ENCODE data around the gene DDA1. TPM values are rescaled to one million over a fixed set of nuclear protein-coding genes. Genes with fewer than 3 reads are reported as not detected.
A peak's percentile ranks its signal among the peaks of the same experiment; 100 is the strongest.
"Not testable (repeated sequence)": the region's sequence is repeated elsewhere in the genome, so short reads cannot be mapped to it uniquely, and the experiment has no call there.

Gene DDA1
- 29.3 TPM for polyA plus RNA-seq (ENCODE audit: insufficient read length)
- long read RNA-seq, donor 1, full-length matches to known transcripts = 47 of 47 reads
- long read RNA-seq, donor 1, partial matches to known transcripts = 0 of 47 reads
- long read RNA-seq, donor 1, other reads (novel, unspliced or antisense) = 0 of 47 reads
- long read RNA-seq, donor 2, full-length matches to known transcripts = 32 of 64 reads
- long read RNA-seq, donor 2, partial matches to known transcripts = 32 of 64 reads
- long read RNA-seq, donor 2, other reads (novel, unspliced or antisense) = 0 of 64 reads
- long read RNA-seq, donor 3, full-length matches to known transcripts = 31 of 31 reads
- long read RNA-seq, donor 3, partial matches to known transcripts = 0 of 31 reads
- long read RNA-seq, donor 3, other reads (novel, unspliced or antisense) = 0 of 31 reads
- long read RNA-seq, donor 4, full-length matches to known transcripts = 4 of 4 reads
- long read RNA-seq, donor 4, partial matches to known transcripts = 0 of 4 reads
- long read RNA-seq, donor 4, other reads (novel, unspliced or antisense) = 0 of 4 reads
- long read RNA-seq, donor 5, full-length matches to known transcripts = 44 of 44 reads
- long read RNA-seq, donor 5, partial matches to known transcripts = 0 of 44 reads
- long read RNA-seq, donor 5, other reads (novel, unspliced or antisense) = 0 of 44 reads
- long read RNA-seq, donor 6, full-length matches to known transcripts = 45 of 45 reads
- long read RNA-seq, donor 6, partial matches to known transcripts = 0 of 45 reads
- long read RNA-seq, donor 6, other reads (novel, unspliced or antisense) = 0 of 45 reads
- long read RNA-seq, donor 7, full-length matches to known transcripts = 55 of 64 reads
- long read RNA-seq, donor 7, partial matches to known transcripts = 9 of 64 reads
- long read RNA-seq, donor 7, other reads (novel, unspliced or antisense) = 0 of 64 reads
- long read RNA-seq, donor 8, full-length matches to known transcripts = 8 of 8 reads
- long read RNA-seq, donor 8, partial matches to known transcripts = 0 of 8 reads
- long read RNA-seq, donor 8, other reads (novel, unspliced or antisense) = 0 of 8 reads

DNA sequence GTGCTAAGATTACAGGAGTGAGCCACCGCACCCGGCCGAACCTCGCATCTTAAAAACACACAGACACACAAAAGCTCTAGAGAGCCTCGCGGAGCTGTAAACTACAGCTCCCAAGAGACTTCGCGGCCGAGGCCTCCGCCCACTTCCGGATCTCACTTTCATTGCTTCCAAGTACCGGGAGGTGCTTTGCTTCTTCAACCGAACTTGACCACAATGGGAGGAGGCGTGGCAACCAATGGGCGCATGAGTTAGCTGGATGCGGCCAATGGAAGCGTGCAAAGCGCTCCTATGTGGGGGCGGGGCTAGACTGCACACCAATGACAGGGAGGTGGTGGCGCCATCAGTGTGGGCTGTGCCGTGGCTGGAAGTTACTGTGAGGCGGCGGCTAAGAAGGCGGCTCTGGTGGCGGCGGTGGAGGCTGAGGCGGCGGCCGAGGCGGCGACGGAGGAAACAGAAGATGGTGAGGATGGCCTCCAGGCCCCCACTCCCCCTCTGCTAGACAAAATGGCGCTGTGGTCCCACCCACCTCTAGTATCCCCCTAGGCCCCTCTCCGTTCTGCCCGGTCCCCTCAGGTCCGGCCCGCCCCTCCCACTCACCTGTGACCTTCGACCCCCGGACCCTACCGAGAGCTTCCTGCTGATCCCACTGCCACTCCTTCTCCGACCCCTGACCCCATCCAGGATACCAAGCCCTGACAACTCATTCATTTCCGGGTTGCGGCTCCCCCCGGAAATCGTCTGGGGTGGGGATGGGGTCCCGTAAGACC is at the start of gene DDA1:
Gene DDA1 (plus strand): TSS at position 366 of the 767 bp plus-strand sequence. CDS start 92 bp downstream, at position 458.
- DNase-seq = peak; percentile 99

DNA sequence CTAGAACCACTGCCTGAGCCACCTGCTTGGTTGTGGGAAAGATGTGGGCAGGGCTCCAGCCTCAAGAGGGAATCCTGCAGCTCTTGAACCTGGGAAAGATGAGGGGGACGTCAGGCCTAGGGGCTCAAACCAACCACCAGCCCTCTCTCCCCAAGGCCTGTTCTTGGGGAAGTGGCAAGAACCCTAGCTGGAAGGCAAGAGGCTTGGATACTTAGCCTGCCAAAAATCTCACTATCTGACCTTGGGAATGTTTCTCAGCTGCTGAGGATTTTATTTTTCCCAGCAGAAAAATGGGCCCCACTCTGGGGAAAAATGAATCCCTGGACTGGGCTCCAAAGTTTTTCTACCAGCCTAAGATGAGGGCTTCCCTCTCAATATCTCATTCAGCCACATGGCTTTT is 49.4 kb upstream of the DDA1 start:
- DNase-seq = no peak

DNA sequence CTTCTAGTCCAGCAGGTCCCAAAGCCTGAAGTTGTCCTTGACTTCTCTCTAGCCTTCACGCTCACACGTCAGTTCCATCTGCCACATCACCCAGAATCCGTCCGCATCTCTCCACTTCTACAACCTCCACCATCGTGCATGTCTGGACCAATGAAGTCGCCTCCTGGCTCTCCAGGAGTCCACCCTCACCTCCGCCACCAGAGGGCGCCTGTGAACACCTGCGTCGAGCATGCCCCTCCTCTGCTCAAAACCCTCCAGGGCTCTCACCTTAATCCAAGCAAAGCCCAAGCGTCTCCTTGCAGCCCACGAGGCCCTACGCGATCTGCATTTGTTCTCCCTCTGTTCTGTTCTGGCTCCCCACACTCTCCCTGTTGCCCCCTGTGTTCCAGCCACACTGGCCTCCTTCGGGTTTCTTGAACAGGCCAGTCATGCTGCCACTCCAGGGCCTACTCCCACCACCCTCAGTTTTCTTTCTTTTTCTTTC is 48.5 kb upstream of the DDA1 start:
- no peak for DNase-seq

DNA sequence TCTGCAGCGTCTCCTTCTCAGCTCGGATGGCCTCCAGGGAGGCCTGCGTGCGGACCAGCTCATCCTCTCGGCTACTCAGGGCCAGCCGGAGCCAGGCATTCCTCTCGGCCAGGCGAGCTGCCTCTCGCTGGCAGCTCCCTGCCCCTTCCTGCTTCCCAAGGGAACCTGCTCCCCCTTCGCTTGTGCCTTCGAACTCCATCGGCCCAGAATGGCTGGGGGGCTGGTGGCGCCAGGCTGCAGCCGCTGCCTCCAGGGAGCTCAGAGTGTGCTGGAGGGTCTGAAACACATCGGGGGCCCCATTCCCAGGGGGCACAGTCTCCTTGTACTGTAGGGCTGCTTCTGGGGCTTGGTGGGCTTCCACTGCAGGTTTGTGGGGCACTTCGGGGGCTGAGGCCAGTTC is 46.8 kb upstream of the DDA1 start:
- DNase-seq = no peak

DNA sequence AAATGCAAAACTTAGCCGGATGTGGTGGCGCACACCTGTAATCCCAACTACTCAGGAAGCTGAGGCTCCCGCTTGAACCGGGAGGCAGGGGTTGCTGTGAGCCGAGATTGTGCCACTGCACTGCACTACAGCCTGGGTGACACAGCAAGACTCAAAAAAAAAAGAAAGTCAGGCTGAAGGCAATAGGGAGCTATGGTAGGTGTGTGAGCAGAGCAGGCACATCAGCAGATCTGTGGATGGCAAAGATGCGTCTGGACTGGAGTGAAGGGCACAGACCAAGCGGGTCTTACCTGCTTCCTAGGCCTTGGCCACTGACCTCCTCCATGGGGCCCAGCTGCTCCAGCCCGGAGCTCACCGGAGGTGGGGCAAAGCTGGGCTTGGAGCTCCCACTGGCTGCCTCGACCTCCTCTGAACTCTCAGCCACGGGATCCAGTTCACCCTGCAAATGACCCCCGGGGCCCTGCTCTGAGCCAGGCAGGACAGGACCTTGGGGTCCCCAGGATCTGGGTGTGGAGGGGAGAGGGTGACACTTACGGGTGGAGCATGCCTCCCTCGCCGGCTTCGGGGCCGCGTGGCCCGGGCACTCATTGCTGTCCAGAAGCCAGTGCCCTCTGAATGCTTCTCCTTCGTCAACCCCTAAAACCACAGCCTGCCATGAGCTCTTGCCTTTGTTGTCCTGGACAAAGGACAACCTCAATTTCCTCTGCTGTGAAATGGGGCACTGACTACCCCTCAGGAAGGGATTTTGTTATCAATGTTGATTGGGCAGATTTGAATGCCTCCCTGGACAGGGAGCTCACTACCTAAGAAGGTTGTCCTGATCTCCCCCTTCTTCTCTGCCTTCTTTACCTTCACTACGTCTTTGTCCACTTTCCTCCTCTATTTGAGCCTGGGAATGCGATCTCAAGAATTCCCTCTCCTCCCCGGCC is 45.4 kb upstream of the DDA1 start:
- no peak for DNase-seq

DNA sequence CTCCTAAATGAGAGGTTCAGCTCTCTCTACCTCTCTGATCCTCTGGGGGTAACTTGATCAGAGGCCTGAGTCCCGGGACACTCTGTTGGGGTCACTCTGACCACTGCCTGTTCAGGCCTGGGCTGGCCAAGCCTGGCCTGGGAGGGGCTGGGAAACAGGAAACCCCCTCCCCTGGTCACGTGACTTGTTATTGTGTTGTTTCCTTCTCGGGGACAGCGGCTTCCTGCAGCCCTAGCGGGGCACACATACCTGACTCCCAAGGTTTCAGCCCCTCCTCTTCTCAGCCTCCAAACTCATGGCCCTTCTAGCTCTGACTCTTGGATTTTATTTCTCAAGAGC is 44.8 kb upstream of the DDA1 start, which contains the start of gene USHBP1:
Gene USHBP1 (minus strand): TSS at position 105 of the 339 bp plus-strand sequence. CDS start 446 bp downstream, outside the sequence.
- DNase-seq = no peak

DNA sequence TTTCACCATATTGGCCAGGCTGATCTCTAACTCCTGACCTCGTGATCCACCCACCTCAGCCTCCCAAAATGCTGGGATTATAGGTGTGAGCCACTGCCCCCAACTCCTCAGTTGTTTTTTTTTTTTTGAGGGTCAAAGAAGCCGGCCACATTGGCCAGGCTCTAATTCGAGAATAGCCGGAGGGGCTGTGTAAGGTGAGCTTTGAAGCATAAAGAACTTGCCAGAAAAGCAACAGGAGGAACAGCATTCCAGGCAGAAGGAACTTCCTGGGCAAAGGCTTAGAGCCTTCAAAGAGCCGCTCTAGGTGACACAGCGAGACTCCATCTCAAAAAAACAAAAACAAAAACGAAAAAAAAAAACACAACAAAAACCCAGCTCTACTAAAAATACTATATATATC is 43.3 kb upstream of the DDA1 start:
- DNase-seq = no peak

DNA sequence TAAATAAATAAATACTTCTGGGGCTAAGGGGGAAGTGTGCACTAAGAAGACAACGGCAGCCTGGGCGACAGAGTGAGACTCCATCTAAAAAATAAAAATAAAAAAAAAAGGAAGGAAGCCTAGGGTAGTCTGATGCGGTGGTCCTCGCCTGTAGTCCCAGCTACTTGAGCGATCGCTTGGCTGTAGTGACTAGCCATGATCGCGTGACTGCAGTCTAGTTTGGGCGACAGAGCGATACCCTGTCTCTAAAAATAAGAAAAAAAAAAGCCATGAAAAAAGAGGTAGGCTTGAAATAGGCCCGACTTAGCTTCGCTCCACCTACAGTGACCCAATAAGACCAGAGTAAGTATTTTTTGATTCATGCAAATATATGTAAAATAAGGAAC is 42.8 kb upstream of the DDA1 start:
- no peak for DNase-seq

DNA sequence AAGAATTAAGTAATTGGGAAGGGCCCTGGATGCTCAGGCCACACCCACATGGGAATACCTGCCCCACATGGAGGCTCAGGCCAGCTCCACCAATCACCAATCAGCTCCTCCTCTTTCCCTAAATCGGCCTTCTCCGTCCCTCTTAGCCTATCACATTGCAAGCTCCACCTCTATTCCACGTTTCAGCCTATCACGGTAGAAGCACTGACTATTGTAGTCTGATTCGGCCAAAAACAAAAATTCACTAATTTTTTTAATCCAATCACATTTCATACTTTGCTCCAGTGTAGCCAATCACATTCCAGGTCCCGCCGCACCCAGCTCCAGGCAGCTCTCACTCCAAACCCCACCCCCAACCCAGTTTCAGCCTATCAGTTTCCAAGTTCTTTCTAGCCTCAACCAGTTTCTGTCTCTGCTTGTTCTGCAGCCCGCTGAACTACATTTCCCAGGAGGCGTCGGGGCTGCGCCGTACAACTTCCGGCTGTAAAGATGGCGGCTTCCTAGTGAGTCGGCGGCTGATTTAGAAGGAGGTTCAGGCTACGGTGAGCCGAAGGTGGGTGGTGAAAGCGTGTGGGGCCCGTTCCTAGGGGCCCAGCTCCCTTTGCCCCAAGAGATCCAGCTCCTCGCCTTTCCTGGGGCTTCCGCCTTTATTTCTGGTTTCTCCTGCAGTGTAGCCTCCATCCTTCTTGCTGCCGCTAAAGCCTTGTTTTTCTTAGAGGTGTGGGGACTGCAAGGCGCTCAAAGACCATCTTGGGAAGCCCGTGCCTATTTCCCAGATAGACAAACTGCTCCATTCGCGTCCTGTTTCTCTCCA is 42.2 kb upstream of the DDA1 start, which contains the start of gene BABAM1:
Gene BABAM1 (plus strand): TSS at position 469 of the 814 bp plus-strand sequence. CDS start 1,364 bp downstream, outside the sequence.
- DNase-seq = peak; percentile 99

DNA sequence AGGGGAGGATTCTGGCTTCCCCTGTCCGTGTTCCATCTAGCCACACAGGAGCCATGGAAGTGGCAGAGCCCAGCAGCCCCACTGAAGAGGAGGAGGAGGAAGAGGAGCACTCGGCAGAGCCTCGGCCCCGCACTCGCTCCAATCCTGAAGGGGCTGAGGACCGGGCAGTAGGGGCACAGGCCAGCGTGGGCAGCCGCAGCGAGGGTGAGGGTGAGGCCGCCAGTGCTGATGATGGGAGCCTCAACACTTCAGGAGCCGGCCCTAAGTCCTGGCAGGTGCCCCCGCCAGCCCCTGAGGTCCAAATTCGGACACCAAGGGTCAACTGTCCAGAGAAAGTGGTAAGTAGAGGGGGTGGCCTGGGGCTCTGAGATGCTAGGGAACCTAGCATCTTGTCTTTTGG is 40.6 kb upstream of the DDA1 start:
- DNase-seq = no peak

DNA sequence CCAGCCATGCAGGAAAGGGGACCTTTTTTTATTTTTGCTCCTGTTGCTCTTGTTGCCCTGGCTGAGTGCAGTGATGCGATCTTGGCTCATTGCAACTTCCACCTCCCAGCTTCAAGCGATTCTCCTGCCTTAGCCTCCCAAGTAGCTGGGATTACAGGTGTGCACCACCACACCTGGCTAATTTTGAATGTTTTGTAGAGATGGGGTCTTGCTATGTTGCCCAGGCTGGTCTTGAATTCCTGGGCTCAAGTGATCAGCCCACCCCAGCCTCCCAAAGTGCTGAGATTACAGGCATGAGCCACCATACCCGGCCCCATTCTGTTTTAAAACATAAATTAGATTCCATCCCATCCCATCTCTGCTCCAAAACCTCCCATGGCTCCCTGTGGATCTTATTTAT is 34.5 kb upstream of the DDA1 start:
- not testable (repeated sequence) for DNase-seq

DNA sequence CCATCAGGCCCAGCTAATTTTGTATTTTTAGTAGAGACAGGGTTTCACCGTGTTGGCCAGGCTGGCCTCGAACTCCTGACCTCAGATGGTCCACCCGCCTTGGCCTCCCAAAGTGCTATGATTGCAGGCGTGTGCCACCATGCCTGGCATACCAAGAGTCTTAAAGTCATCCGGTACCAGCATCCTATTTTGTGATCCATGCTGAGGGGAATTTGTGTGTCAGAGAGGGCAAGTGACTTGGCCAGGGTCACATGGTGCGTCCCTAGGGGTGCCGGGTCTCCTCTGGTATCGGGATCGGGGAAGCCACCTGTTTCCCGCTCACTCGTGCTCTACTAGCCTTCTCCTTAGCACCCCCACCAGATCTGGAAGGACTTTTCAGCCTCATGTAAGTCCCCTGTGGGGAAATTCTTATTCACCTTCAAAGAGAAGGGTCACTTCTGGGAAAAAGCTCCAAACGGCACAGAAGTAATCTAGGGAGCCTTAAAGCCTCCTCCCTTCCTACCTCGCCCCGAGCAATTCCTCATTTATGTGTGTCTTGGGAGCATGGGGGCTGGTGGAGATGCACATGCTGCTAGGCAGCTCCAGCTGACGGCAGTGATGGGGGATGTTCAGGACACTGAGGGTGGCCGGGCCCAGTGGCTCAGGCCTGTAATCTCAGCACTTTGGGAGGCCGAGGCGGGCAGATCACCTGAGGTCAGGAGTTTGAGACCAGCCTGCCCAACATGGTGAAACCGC is 33.8 kb upstream of the DDA1 start:
- DNase-seq = no peak

DNA sequence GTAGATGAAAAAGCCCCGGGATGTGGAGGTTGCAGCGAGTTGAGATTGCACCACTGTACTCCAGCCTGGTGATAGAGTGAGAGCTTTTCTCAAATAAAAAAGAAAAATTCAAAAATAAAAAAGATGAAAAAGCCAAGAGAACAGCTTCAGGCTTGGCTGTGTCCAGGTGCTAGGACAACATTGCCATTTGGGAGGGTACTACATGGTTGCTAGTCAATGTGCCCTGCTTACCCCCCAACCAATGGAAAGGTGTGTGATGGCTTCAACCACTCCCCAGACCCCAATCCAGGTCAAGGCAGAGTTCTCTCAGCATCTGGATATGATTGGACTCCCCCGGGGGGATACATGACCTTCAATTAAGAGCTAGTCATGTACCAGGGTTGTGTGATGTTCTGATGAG is 29.9 kb upstream of the DDA1 start:
- no peak for DNase-seq

DNA sequence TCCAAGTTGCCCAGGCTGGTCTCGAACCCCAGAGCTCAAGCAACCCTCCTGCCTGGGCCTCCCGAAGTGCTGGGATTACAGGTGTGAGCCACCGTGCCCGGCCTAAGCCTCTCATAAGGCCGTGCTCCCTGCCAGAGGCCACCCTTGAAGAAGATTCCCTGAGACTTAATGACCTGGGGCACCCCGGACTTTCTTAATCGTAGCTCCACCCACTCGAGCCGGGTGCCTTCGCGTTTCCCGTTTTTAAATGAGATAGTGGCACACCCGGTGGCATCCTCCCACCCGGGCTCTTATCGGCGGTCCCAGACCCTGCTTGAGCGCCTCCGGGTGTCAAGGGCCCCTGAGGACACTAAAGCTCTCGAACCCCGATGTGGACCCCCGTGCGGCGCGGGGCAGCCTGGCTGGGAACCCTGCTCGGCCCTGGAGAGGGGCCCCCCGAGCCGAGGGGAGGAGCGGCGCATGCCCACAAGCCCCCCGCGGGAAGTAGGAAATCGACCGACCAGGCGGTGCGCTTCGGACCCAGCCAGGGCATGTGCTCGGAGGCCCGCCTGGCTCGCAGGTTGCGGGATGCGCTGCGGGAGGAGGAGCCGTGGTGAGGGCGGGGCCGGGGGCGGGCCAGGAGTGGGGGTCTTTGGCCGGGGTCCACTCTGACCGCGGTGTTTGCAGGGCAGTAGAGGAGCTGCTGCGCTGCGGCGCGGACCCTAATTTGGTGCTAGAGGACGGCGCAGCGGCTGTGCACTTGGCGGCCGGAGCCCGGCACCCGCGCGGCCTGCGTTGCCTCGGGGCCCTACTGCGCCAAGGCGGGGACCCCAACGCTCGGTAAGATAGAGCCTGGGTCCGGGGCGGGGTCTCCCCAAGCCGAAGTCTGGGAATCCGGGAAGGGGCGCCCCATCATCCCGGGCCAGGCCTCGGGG is 27.7 kb upstream of the DDA1 start, which contains the start of gene ANKLE1:
Gene ANKLE1 (plus strand): TSS at position 511 of the 914 bp plus-strand sequence. CDS start 20 bp downstream, at position 531.
- no peak for DNase-seq

DNA sequence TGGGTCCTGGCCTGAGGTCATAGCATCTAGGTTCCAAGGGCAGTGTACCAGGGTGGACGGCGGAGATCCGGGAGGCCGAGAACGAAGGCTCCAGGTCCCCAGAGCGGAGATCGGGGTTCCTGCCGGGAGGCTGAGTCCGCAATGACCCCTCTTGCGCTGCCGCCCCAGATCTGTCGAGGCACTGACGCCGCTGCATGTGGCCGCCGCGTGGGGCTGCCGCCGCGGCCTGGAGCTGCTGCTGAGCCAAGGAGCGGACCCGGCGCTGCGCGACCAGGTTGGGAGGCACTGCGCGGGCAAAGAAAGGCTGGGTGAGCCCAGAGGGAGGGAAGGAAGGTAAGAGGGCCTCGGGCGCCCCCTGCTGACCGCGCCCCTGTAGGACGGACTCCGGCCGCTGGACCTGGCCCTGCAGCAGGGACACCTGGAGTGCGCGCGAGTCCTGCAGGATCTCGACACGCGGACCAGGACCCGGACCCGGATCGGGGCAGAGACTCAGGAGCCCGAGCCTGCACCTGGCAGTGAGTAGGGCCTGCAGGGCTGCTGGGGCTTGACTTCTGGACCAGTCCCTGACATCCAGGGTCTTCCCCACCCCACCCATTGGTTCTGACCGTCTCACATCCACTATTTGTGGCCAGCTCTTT is 26.8 kb upstream of the DDA1 start:
- DNase-seq = peak; percentile 76

DNA sequence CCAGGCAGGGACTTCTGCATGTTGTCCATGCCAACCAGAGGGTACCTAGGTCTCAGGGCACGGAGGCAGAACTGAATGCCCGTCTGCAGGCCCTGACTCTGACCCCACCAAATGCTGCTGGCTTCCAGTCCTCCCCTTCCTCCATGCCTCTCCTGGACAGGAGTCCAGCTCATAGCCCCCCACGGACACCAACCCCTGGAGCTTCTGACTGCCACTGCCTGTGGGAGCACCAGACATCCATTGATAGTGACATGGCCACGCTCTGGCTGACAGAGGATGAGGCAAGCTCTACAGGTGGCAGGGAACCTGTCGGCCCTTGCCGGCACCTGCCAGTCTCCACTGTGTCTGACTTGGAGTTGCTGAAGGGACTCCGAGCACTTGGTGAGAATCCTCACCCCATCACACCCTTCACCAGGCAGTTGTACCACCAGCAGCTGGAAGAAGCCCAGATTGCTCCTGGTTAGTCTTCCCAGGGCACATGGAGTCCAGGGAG is 25.8 kb upstream of the DDA1 start:
- DNase-seq = no peak

All from left kidney (tissue), 8 donors.